Sciatic nerve (tissue), 2 donors: Measurements from ENCODE around the gene PFDN6. TPM values are rescaled to one million over a fixed set of nuclear protein-coding genes. Genes with fewer than 3 reads are reported as not detected.

Experiments used
- ATAC-seq: fragments of 200-7000 bp; cut with Tn5 transposase; one replicate; pipeline ENCODE4 v1.9.1; 2020; ENCODE audit warnings: mild to moderate bottlenecking, moderate library complexity
- DNase-seq: peaks from one replicate; pipeline ENCODE4 v3.0.0-alpha.2; 2020; ENCODE audit warnings: low spot score
- intact Hi-C: fragments of 100-400 bp; cut with DNase I; formaldehyde crosslinking; loops from one replicate; pipeline ENCODE4 v1.14.2; 2022
- microRNA-seq: library from miRNA; unstranded; fragments of <30 nt; microRNA quantifications from one replicate; pipeline ENCODE4 v1.2.0, GENCODE V29; 2020
- total RNA-seq: library from RNA; stranded (reverse); fragmentation: NEBNext Ultra II Directional; extraction: Animal tissue kit (Norgen Biotek cat#: 25700); gene quantifications from one replicate; pipeline ENCODE4 v1.2.1, GENCODE V29; 2021
- donor health status: DM: no; HTN: no; CAD: no.
- donor health status: DM: no; HTN: no; CAD: no.

The PFDN6 gene
- total RNA-seq, 1 donor from 2014 or later, result 27.1 TPM

GRCh38 chr6:33336495-33336894 lies 47.1 kb downstream of the PFDN6 start:
- ATAC-seq, result no peak
- no peak for DNase-seq
- intact Hi-C loops, result no loop called here

GRCh38 chr6:33339193-33339592 lies 49.8 kb downstream of the PFDN6 start:
- ATAC-seq, result no peak
- intact Hi-C loops, result no loop called here
- DNase-seq, result no peak

Small RNA genes lying within 50 kb of the gene (microRNA-seq; reads per million reads assigned to microRNA genes)
- gene MIR6834 (not detected), gene MIR6873 (not detected)

Other genes starting within 250 kb of the PFDN6 start
- 141 TPM for gene HLA-DPA1, start 216.0 kb upstream of the PFDN6 start, total RNA-seq
- 138 TPM for gene HLA-DPB1, start 213.6 kb upstream of the PFDN6 start, total RNA-seq
- gene COL11A2, start 97.1 kb upstream of the PFDN6 start, total RNA-seq, result 5.6 TPM
- gene RXRB, start 88.9 kb upstream of the PFDN6 start, total RNA-seq, result 54.0 TPM
- gene SLC39A7, start 88.7 kb upstream of the PFDN6 start, total RNA-seq, result 65.3 TPM
- gene HSD17B8, start 84.9 kb upstream of the PFDN6 start, total RNA-seq, result 12.7 TPM
- 39.5 TPM for gene RING1, start 81.1 kb upstream of the PFDN6 start, total RNA-seq
- gene VPS52, start 17.7 kb upstream of the PFDN6 start, total RNA-seq, result 50.0 TPM
- 1,733 TPM for gene RPS18, start 17.5 kb upstream of the PFDN6 start, total RNA-seq
- gene B3GALT4, start 12.5 kb upstream of the PFDN6 start, total RNA-seq, result 14.8 TPM
- gene WDR46, start 362 bp upstream of the PFDN6 start, total RNA-seq, result 32.4 TPM
- gene RGL2, start 9.3 kb downstream of the PFDN6 start, total RNA-seq, result 83.5 TPM
- gene TAPBP, start 24.5 kb downstream of the PFDN6 start, total RNA-seq, result 85.5 TPM
- 23.2 TPM for gene ZBTB22, start 28.1 kb downstream of the PFDN6 start, total RNA-seq
- gene DAXX, start 33.4 kb downstream of the PFDN6 start, total RNA-seq, result 35.9 TPM
- 1.5 TPM for gene KIFC1, start 102.2 kb downstream of the PFDN6 start, total RNA-seq
- 107 TPM for gene PHF1, start 121.4 kb downstream of the PFDN6 start, total RNA-seq
- 107 TPM for gene CUTA, start 128.5 kb downstream of the PFDN6 start, total RNA-seq
- 30.2 TPM for gene SYNGAP1, start 130.5 kb downstream of the PFDN6 start, total RNA-seq
- gene ZBTB9, start 165.0 kb downstream of the PFDN6 start, total RNA-seq, result 6.5 TPM